LNCaP clone FGC (cell line): ENCODE measurements around the gene EBF4.

Experiments
- DNase-seq: peaks from one replicate; pipeline ENCODE4 v3.0.0-alpha.2; 2011; ENCODE audit warnings: low read depth
- H3K4me3 ChIP-seq: 2 replicates; pipeline ENCODE4 v1.5.1; 2011; ENCODE audit warnings: mild to moderate bottlenecking, low read depth, low read length, control low read depth
- CTCF ChIP-seq: IDR thresholded peaks from 2 replicates; pipeline ENCODE4 v1.5.1; 2012; ENCODE audit warnings: mild to moderate bottlenecking; ENCODE audit not compliant: control insufficient read depth, insufficient read depth; ENCODE audit errors: extremely low read depth

Gene EBF4

GRCh38 chr20:2708665-2709064 lies 16.1 kb downstream of the EBF4 start:
- H3K4me3 ChIP-seq, result no peak overlapping the region
- DNase-seq, result no peak
- TF ChIP-seq CTCF, result no peak

- no peak for DNase-seq
- TF ChIP-seq CTCF, result no peak
- H3K4me3 ChIP-seq, result no peak overlapping the region
Measured at GRCh38 chr20:2709205-2709981, 16.8 kb downstream of the EBF4 start.

GRCh38 chr20:2713285-2713684 lies 20.7 kb downstream of the EBF4 start:
- no peak for DNase-seq
- peak; percentile 52 for TF ChIP-seq CTCF
- H3K4me3 ChIP-seq, result no peak overlapping the region

- TF ChIP-seq CTCF, result no peak
- DNase-seq, result no peak
- H3K4me3 ChIP-seq, result no peak overlapping the region
Measured at GRCh38 chr20:2729251-2729713, 36.7 kb downstream of the EBF4 start.

- TF ChIP-seq CTCF, result no peak
- no peak for DNase-seq
- H3K4me3 ChIP-seq, result no peak overlapping the region
Measured at GRCh38 chr20:2729791-2730190, 37.2 kb downstream of the EBF4 start.

- TF ChIP-seq CTCF, result no peak
- no peak for DNase-seq
- H3K4me3 ChIP-seq, result no peak overlapping the region
Measured at GRCh38 chr20:2734899-2735298, 42.3 kb downstream of the EBF4 start.

- no peak overlapping the region for H3K4me3 ChIP-seq
- no peak for DNase-seq
- TF ChIP-seq CTCF, result no peak
Measured at GRCh38 chr20:2736441-2736840, 43.9 kb downstream of the EBF4 start.
